ENCODE results near the gene TMEM17.
A peak's percentile ranks its signal among the peaks of the same experiment; 100 is the strongest.

TMEM17 gene

DNA sequence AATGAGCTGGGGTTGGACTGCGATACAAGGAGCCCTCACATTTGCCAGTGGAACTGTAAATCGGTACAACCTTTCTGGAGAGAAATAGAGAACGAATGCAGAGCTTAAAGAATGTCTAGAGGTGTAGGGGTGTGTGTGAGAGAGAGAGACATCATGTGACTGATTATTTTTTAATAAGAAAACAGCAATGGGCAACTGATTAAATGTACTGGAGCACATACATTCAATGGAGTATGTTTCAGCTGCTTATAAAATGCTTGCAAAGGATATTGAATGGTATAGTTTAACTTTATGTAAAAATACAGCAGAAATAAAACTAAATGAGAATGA, 391 bp upstream of the TMEM17 start:
- DNase-seq: no peak

DNA sequence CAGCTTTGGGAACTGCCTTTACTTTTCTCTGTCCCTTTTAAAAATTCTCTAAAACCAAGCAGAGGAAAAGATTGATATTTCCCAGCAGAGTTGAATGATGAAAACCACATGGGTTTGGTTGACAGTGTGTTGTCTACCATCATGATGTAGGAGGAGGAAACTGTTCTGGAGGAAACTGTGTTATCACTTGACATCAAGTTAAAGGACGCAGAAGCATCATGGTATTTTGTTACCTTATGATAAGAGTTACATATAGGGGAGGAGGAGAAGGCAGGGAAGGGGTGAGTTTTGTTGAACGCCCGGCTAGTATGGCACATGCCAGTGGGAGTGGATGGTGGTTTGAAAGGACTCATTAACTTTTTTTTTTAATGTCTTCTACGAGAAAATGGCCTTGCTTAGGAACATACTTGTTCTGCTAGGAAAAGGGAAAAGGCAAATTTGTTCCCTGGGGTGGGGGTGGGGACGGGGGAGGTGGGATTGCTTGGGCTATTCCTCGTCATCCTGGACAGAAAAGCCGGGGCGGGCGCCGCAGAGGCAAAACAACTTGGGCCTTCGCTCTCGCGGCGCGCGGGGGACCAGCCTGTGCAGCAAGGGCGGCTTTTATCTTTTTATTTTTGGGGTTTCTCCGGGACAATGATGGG, 766 bp downstream of the TMEM17 start:
- DNase-seq: peak; percentile 43

DNA sequence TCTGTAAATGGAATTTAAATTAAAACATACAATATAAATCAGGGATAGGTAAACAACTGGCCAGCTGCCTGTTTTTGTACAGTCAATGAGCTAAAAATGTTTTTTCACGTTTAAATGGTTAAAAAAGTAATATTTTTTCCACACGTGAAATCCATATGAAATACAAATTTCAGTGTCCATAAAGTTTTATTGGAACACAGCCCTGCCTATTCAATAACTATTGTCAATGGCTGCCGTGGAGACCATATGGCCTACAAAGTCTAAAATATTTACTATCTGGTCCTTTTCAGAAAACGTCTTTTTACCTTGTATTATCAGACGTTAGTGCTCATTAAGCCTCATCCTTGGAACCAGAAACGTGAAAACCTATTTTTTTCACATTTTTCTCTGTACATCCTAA, 1.3 kb downstream of the TMEM17 start:
- DNase-seq: no peak

- no peak for DNase-seq
Measured at GRCh38 chr2:62501794-62502500, 4.0 kb downstream of the TMEM17 start.

DNA sequence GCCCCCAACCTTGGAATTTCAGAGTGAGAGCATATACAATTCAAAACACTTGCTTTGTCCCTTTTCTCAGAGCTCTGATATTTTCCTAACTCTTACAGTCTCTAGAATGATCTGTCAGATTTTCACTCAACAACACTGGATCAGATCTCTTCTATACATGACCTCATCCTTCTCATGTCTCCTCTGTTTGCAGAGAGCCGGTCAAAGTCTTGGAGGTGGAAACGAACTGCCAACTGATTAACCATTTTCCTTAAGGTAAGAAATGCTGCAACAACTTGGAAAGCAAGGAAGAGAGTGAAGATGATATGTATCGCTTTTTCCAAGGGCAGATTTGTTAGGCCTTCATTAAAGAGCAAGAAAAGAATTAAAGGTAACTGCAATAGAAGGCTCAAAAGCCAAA, 4.9 kb downstream of the TMEM17 start:
- DNase-seq: no peak

- DNase-seq: no peak
Measured at GRCh38 chr2:62499430-62500060, 6.5 kb downstream of the TMEM17 start.

GRCh38 chr2:62498739-62499138, 7.3 kb downstream of the TMEM17 start:
- DNase-seq: no peak

DNA sequence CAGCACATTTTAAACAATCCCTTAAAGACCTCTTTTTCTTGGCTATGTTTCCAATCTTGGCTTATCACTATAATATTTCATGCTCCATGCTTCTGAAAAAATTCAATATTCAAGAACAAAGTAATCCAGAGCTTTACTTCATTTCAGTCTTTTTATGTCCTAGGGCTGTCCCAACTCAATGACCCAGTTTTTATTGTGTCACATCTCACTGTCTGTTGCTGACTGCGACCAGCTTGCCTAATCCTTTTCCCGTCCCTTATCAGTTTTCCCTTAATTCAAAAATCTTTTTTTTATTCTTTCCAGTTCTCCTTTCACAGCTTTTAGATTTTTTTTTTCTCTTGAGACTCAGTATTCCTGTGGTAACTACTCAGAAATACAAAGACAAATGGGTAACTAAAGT, 10.2 kb downstream of the TMEM17 start:
- no peak for DNase-seq

- DNase-seq: no peak
Measured at GRCh38 chr2:62492048-62492447, 13.9 kb downstream of the TMEM17 start.

GRCh38 chr2:62489702-62490101, 16.3 kb downstream of the TMEM17 start:
- DNase-seq: no peak

DNA sequence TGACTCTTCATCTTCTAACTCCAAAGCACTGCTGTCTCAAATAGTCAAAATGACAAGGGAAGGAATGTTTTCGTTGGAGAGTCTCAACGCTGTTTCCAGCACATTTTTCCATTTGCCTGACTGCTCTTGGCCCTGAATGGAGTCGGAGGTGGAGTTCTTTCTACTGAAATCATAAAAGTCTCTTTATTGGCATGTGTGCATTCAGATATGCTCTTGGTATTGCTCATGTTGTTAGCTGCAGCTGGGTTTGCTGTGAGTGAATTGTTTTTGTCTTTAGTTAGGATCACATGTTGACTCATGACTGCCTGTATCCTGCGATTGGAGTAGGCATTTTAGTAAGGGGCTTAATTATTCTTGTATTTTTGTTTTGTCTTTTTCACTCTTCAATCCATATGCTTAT, 16.8 kb downstream of the TMEM17 start:
- no peak for DNase-seq

GRCh38 chr2:62486439-62486765, 19.6 kb downstream of the TMEM17 start:
- DNase-seq: no peak

DNA sequence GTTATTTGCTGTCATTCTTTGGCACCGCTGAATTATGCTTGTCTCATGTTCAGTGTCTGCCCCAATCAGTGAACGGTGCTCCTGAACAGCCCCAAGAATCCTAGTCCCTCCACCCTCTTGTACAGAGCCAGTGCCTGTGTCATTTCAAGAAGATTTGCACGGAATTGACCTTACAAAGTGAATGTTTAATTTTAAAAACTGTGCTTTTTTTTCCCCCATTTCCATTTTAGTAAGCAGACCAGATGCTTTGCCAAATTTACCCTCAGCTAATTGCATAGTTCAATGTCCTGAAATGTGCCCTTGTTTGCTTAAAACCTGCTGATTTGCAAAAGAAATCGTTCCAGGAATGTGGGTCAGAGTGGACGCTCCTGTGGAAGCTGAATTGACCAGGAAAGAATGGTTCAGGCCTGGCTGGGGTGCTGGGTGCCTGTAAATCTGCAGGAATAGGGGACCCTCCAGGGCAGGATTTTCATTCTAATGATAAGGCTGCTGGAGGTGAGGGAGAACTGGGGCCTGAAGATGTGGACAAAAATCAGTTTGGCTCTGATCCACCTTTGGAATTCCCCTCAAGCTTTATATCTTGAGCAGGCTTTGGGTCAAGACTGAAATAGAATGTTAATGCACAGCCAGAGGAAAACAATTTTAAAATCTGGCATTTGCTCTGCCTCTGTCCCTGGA, 20.1 kb downstream of the TMEM17 start:
- no peak for DNase-seq

DNA sequence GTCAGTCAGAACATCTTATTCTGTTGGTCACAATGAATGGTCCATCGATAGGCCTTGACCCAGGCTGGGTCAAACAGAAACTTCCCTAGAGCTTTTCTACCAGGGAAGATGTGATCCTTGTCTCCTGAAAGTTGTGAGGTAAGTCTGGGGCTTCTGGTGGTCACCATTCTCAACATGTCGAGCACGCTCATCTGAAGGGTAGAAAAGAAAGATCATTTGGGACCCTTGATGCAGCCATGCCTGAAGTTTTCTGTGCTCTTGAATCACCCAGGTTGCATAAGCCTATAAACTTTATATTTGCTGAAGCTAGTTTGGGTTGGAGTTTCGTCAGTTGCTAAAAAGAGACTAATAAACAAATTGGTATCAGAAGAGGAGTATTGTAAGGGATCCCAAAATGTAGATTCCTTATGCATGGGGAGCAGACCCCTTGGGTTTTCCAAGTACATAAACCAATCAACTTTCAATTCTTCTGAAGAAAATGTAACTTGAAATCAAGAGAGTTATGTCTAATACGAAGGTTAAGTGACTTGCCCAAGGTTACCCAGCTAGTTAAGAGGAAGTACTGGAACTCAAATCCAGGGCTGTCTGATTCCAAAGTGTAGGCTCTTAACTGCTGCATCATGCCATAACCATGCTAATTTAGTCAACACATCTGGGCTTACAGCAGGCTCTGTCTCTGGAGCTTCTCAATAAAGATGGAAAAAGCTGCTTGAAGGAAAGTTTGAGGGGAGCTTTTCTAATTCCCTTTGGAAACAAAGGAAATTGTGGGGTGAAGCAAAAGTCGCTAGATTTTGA, 23.2 kb downstream of the TMEM17 start:
- DNase-seq: no peak

GRCh38 chr2:62479917-62480316, 26.1 kb downstream of the TMEM17 start:
- DNase-seq: no peak

DNA sequence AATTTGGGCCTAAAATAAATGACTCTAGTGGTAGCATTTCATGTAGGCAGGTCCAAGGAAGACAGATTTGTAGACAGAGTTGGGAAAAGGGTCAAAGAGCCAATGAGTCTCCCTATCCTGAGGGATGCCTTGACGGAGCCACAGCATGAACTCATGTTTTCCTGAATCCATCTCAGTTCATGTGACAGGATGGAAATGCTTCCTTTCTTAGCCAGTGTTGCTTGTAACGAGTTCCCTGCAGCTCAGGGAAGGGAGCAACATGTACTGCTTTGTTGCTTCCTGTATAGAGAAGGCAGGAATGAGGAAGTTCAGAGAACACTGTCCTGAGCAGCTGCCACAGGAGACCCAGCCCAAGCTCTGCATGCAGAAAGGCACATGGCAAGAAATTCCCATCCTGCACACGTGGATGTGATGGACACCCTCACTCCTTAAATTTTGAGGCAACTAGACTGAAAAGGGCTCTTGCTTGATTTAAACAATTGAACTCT, 27.9 kb downstream of the TMEM17 start:
- no peak for DNase-seq

GRCh38 chr2:62477573-62477972, 28.4 kb downstream of the TMEM17 start:
- DNase-seq: no peak

GRCh38 chr2:62475172-62476011, 30.6 kb downstream of the TMEM17 start:
- DNase-seq: peak; percentile 15

DNA sequence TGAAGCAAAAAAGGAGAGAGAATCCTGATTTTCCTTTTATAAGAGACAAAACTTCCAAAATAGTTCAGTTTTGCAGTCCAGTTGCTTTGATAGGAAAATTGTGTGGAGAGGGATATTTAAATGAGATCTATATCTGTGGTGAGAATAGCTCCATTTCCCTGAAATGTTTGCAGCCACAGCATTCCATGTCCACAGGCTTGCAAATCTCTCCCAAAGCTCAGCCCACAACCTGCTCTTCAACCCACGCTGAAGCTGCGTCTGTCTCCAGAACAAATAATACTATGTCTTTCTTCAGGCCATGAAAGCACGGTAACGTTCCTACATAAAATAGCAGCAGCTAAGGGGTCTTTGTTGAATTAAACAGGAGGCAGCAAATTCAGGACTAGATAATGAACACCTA, 31.8 kb downstream of the TMEM17 start:
- DNase-seq: no peak

- DNase-seq: no peak
Measured at GRCh38 chr2:62473246-62473827, 32.7 kb downstream of the TMEM17 start.

GRCh38 chr2:62472312-62472711, 33.7 kb downstream of the TMEM17 start:
- DNase-seq: no peak

GRCh38 chr2:62471816-62472215, 34.2 kb downstream of the TMEM17 start:
- DNase-seq: no peak
